Type B pancreatic cell (in vitro differentiated cells): ENCODE data around the gene SLC8A2. TPM values are rescaled to one million over a fixed set of nuclear protein-coding genes. Genes with fewer than 3 reads are reported as not detected.

ENCODE experiments used
- DNase-seq: peaks from one replicate; pipeline ENCODE4 v3.0.0; 2021; ENCODE audit warnings: mixed read lengths; ENCODE audit not compliant: unreplicated experiment; ENCODE audit errors: extremely low spot score
- H3K27ac Mint-ChIP-seq: 2 replicates; pipeline ENCODE4 v1.8.0; 2021; ENCODE audit warnings: mild to moderate bottlenecking, mixed read lengths
- H3K27me3 Mint-ChIP-seq: 2 replicates; pipeline ENCODE4 v1.8.0; 2021; ENCODE audit warnings: mixed read lengths
- H3K36me3 Mint-ChIP-seq: 2 replicates; pipeline ENCODE4 v1.8.0; 2021; ENCODE audit warnings: mixed read lengths
- H3K4me1 Mint-ChIP-seq: one replicate; pipeline ENCODE4 v1.8.0; 2021; ENCODE audit warnings: mixed read lengths; ENCODE audit not compliant: unreplicated experiment
- H3K4me3 Mint-ChIP-seq: 2 replicates; pipeline ENCODE4 v1.8.0; 2021; ENCODE audit warnings: mild to moderate bottlenecking, mixed read lengths
- H3K9me3 Mint-ChIP-seq: 2 replicates; pipeline ENCODE4 v1.8.0; 2021; ENCODE audit warnings: mixed read lengths
- CTCF ChIP-seq: fragments of 200-600 bp; sonication (generic); conservative IDR thresholded peaks from 2 replicates; pipeline ENCODE4 v1.5.0; 2021; ENCODE audit warnings: antibody characterized with exemption, mild to moderate bottlenecking
- total RNA-seq: library from RNA; stranded (reverse); gene quantifications from 2 replicates; pipeline ENCODE4 v1.2.1, GENCODE V29; 2021; ENCODE audit warnings: low replicate concordance

The SLC8A2 gene
- total RNA-seq, 1 donor from 2014 or later: 1.3 TPM

DNA sequence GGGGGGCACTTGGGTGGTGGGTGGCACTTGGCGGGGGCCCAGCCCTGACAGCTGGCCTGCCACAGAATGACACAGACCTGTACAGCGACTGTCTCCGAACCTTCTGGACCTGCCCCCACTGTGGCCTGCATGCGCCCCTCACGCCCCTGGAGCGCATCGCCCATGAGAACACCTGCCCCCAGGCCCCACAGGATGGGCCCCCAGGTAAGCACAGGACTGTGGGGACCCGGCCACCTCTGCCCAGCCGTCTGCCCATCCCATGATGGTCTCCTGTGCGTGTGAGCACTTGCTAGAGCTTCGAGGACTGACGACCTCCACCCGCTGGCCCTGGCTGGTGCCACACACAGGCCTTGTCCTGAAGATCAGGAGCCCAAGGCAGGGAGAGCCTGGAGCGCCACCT, 90.6 kb downstream of the SLC8A2 start:
- Mint-ChIP-seq H3K4me3 (no peak overlapping the region), H3K27me3 (no peaks in the 10 kb centered on the region), H3K4me1 (no peaks in the 10 kb centered on the region), H3K27ac (no peak overlapping the region), H3K9me3 (no peaks in the 10 kb centered on the region), H3K36me3 (peaks cover 8% of the 10 kb centered on the region)
- DNase-seq: no peak
- no peak for TF ChIP-seq CTCF

DNA sequence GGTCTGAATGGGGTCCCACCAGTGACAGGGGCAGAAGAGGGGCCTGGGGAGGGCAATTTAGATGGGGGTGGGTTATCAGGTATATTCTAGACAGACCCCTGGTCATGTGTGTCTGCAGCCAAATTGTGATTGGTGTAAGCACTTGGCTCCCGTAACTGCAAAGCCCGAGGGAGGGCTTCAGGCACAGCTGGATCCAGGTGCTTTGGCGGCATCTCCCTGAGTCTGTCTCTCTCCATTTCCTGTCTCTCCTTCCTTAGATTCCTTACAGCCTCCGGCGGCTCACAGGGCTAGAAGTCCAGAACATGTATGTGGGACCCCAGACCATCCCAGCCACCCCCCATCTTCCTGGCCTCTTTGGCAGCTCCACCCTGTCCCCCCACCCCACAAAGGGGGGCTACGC, 91.1 kb downstream of the SLC8A2 start:
- H3K36me3 Mint-ChIP-seq: peaks cover 8% of the 10 kb centered on the region
- H3K4me1 Mint-ChIP-seq: no peaks in the 10 kb centered on the region
- no peaks in the 10 kb centered on the region for H3K9me3 Mint-ChIP-seq
- no peak for TF ChIP-seq CTCF
- no peaks in the 10 kb centered on the region for H3K27me3 Mint-ChIP-seq
- no peak for DNase-seq
- no peak overlapping the region for H3K4me3 Mint-ChIP-seq
- H3K27ac Mint-ChIP-seq: no peak overlapping the region

GRCh38 chr19:47379381-47379938, 92.2 kb downstream of the SLC8A2 start:
- Mint-ChIP-seq H3K9me3 (no peaks in the 10 kb centered on the region), H3K4me1 (no peaks in the 10 kb centered on the region), H3K27ac (no peak overlapping the region), H3K4me3 (no peak overlapping the region), H3K36me3 (peaks cover 8% of the 10 kb centered on the region), H3K27me3 (no peaks in the 10 kb centered on the region)
- no peak for TF ChIP-seq CTCF
- DNase-seq: no peak

DNA sequence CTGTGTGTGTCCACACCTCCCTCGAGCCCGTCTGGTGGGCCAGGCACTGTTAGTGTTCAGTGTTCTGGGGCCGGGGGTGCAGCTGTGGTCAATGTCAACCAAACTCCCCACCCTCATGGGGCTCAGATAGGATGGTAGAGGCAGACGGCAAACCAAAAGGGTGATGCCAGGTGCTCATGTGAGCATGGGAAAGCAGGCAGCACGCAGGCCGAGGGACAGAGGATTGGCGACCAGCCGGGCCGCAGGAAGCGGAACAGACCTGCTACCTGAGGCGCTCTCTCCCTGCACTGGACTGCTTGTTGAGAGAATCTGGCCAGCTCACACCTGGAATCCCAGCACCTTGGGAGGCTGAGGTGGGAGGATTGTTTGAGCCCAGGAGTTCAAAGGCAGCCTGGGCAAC, 93.4 kb downstream of the SLC8A2 start:
- H3K36me3 Mint-ChIP-seq: peaks cover 5% of the 10 kb centered on the region
- no peak overlapping the region for H3K4me3 Mint-ChIP-seq
- no peak for DNase-seq
- no peak overlapping the region for H3K27ac Mint-ChIP-seq
- H3K4me1 Mint-ChIP-seq: no peaks in the 10 kb centered on the region
- H3K27me3 Mint-ChIP-seq: no peaks in the 10 kb centered on the region
- no peak for TF ChIP-seq CTCF
- H3K9me3 Mint-ChIP-seq: no peaks in the 10 kb centered on the region

Other genes with a start within 250 kb of the SLC8A2 start
- gene BBC3, start 240.7 kb downstream of the SLC8A2 start, total RNA-seq: 14.8 and 36.2 TPM in 2 replicates
- gene CCDC9, start 215.4 kb downstream of the SLC8A2 start, total RNA-seq: 22.4 and 29.3 TPM in 2 replicates
- gene INAFM1, start 197.0 kb downstream of the SLC8A2 start, total RNA-seq: 8.2 and 9.6 TPM in 2 replicates
- 0.93 and 1.0 TPM in 2 replicates for gene C5AR1, start 162.0 kb downstream of the SLC8A2 start, total RNA-seq
- 0.07 TPM in 1 of 2 replicates, not detected in the other for gene C5AR2, start 139.7 kb downstream of the SLC8A2 start, total RNA-seq
- gene DHX34, start 122.6 kb downstream of the SLC8A2 start, total RNA-seq: 24.5 and 32.9 TPM in 2 replicates
- 29.2 and 43.2 TPM in 2 replicates for gene MEIS3, start 52.4 kb downstream of the SLC8A2 start, total RNA-seq
- gene KPTN, start 12.3 kb upstream of the SLC8A2 start, total RNA-seq: 9.6 and 21.2 TPM in 2 replicates
- gene NAPA, start 43.2 kb upstream of the SLC8A2 start, total RNA-seq: 63.0 and 80.6 TPM in 2 replicates
- gene ZNF541, start 101.3 kb upstream of the SLC8A2 start, total RNA-seq: not detected in 2 replicates
- gene BICRA, start 137.2 kb upstream of the SLC8A2 start, total RNA-seq: 22.9 and 23.5 TPM in 2 replicates
- 10.3 and 21.0 TPM in 2 replicates for gene EHD2, start 241.5 kb upstream of the SLC8A2 start, total RNA-seq